K562 (cell line): ENCODE measurements around the gene ITPK1. TPM values are rescaled to one million over a fixed set of nuclear protein-coding genes. Genes with fewer than 3 reads are reported as not detected.
A peak's percentile ranks its signal among the peaks of the same experiment; 100 is the strongest.

Experiments used
- C11orf30 ChIP-seq: fragments of 450-650 bp; IDR thresholded peaks from 2 replicates; pipeline ENCODE4 v1.6.1; 2016; ENCODE audit warnings: low read depth, mild to moderate bottlenecking
- CHAMP1 ChIP-seq: fragments of 450-650 bp; IDR thresholded peaks from 2 replicates; pipeline ENCODE4 v1.6.1; 2016; ENCODE audit warnings: mild to moderate bottlenecking
- CTBP1 ChIP-seq: fragments of 450-650 bp; IDR thresholded peaks from 2 replicates; pipeline ENCODE4 v1.6.1; 2016; ENCODE audit warnings: borderline replicate concordance
- CXXC5 ChIP-seq: fragments of 250-450 bp; sonication (Bioruptor Pico); IDR thresholded peaks from 2 replicates; pipeline ENCODE4 v1.8.0; 2022; ENCODE audit warnings: inconsistent platforms, mild to moderate bottlenecking, moderate library complexity
- ELK1 ChIP-seq: sonication (generic); formaldehyde crosslinking; IDR thresholded peaks from 2 replicates; pipeline ENCODE4 v1.8.1; 2022; ENCODE audit warnings: missing genetic modification reagents
- ESRRB ChIP-seq: fragments of 250-450 bp; sonication (Bioruptor Pico); IDR thresholded peaks from 2 replicates; pipeline ENCODE4 v1.5.0; 2020; ENCODE audit warnings: mild to moderate bottlenecking, moderate library complexity, borderline replicate concordance
- KDM5B ChIP-seq: fragments of 200-600 bp; sonication (generic); IDR thresholded peaks from 2 replicates; pipeline ENCODE4 v1.6.1; 2012; ENCODE audit warnings: low read depth, mild to moderate bottlenecking, moderate library complexity, low read length, control low read depth, inconsistent platforms; ENCODE audit not compliant: insufficient replicate concordance
- MAX ChIP-seq: sonication (generic); formaldehyde crosslinking; IDR thresholded peaks from 2 replicates; pipeline ENCODE4 v1.9.0; 2022; ENCODE audit warnings: mild to moderate bottlenecking, missing genetic modification reagents
- PHF8 ChIP-seq: fragments of 200-600 bp; sonication (generic); IDR thresholded peaks from 2 replicates; pipeline ENCODE4 v1.6.1; 2012; ENCODE audit warnings: mixed run types, mild to moderate bottlenecking, inconsistent platforms, low read length, moderate library complexity, borderline replicate concordance
- RB1 ChIP-seq: fragments of 450-650 bp; IDR thresholded peaks from 2 replicates; pipeline ENCODE4 v1.6.1; 2017; ENCODE audit warnings: low read depth, mild to moderate bottlenecking
- RBFOX2 ChIP-seq: fragments of 200-400 bp; formaldehyde crosslinking; IDR thresholded peaks from 2 replicates; pipeline ENCODE4 v1.6.1; 2017; ENCODE audit warnings: low read depth, mild to moderate bottlenecking, low read length, moderate library complexity
- SMAD2 ChIP-seq: fragments of 150-350 bp; IDR thresholded peaks from 2 replicates; pipeline ENCODE4 v1.6.1; 2014; ENCODE audit warnings: low read depth, mild to moderate bottlenecking, low read length
- SMARCB1 ChIP-seq: IDR thresholded peaks from 2 replicates; pipeline ENCODE4 v1.6.1; 2011; ENCODE audit warnings: improper control_type of control experiment, low read depth; ENCODE audit not compliant: insufficient read length
- SPI1 ChIP-seq: IDR thresholded peaks from 2 replicates; pipeline ENCODE4 v1.6.1; 2011; ENCODE audit warnings: low read depth, low read length, control low read depth, borderline replicate concordance
- TARDBP ChIP-seq: fragments of 450-650 bp; IDR thresholded peaks from 2 replicates; pipeline ENCODE4 v1.6.1; 2016
- TOE1 ChIP-seq, 2 experiments: fragments of 450-650 bp in 1 of 2; sonication (generic) in 1 of 2; formaldehyde crosslinking in 1 of 2; IDR thresholded peaks; 2 replicates each; pipeline versions ENCODE4 v1.7.1 to v1.8.0; 2016 to 2022; ENCODE audit warnings: borderline replicate concordance in 2 of 2, mild to moderate bottlenecking in 2 of 2, antibody characterized with exemption in 1 of 2, inconsistent platforms in 1 of 2, low read depth in 1 of 2, missing genetic modification reagents in 1 of 2, moderate library complexity in 1 of 2
- UBTF ChIP-seq, 2 experiments: IDR thresholded peaks; 2 replicates each; pipeline ENCODE4 v1.6.1; 2012; ENCODE audit warnings: improper control_type of control experiment in 2 of 2, low read depth in 2 of 2, low read length in 2 of 2, borderline replicate concordance in 1 of 2
- ZFP36 ChIP-seq: fragments of 150-350 bp; IDR thresholded peaks from 2 replicates; pipeline ENCODE4 v1.6.1; 2018; ENCODE audit warnings: low read length, low read depth; ENCODE audit not compliant: partially characterized antibody
- ZNF165 ChIP-seq: fragments of 250-450 bp; sonication (Bioruptor Pico); IDR thresholded peaks from 2 replicates; pipeline ENCODE4 v1.4.0; 2020; ENCODE audit warnings: borderline replicate concordance
- ZNF175 ChIP-seq: fragments of 200-800 bp; sonication (Bioruptor generic); IDR thresholded peaks from 2 replicates; pipeline ENCODE4 v1.6.1; 2016; ENCODE audit warnings: low read depth, mild to moderate bottlenecking, missing genetic modification characterization, missing compliant biosample characterization
- ZNF780A ChIP-seq: fragments of 250-450 bp; sonication (Bioruptor Pico); IDR thresholded peaks from 2 replicates; pipeline ENCODE4 v1.5.0; 2021; ENCODE audit warnings: mild to moderate bottlenecking
- polyA plus RNA-seq, 8 experiments: library from polyadenylated mRNA; depleted of rRNA in 4 of 8; stranded (reverse) in 5 of 8; unstranded in 3 of 8; fragments of >200 nt; fragmentation: Nextera tagmentation in 2 of 8; fragmentation: Illumina TruSeq in 1 of 8; extraction: Ambion mirVana in 2 of 8; extraction: Trizol in 1 of 8; gene quantifications; 2 replicates each; pipeline versions ENCODE4 v1.2.1 to v1.2.3, GENCODE V29; 2011 to 2014; ENCODE audit warnings: inconsistent platforms in 1 of 8, missing spikeins in 1 of 8
- total RNA-seq, 7 experiments: library from RNA; depleted of rRNA in 6 of 7; stranded (reverse); fragments of >200 nt in 6 of 7; fragmentation: Illumina TruSeq in 2 of 7; extraction: Trizol in 2 of 7; gene quantifications; 2 replicates each; pipeline versions ENCODE4 v1.2.1 to v1.2.3, GENCODE V29; 2011 to 2021; ENCODE audit warnings: low replicate concordance in 1 of 7

ITPK1 gene
- total and polyA plus RNA-seq, 9 of the 15 experiments (the other 6 are each of a cell fraction or from before 2014, with no cell fraction given), result 1.2 to 39.2 (median 23.0) TPM

GRCh38 chr14:93115069-93115820, 480 bp downstream of the ITPK1 start (continued):
- TF ChIP-seq ZNF175, result 0 out of 2 replicates have a peak, but pooled peaks have one; percentile 21
- TF ChIP-seq TOE1 (IDR thresholded peaks at IDR 0.05; ENCODE audit: borderline replicate concordance), result no peak
- no peak for TF ChIP-seq TOE1 (CRISPR knock-in tag; IDR thresholded peaks at IDR 0.05; ENCODE audit: borderline replicate concordance, low read depth)
- no peak for TF ChIP-seq ZNF780A (CRISPR knock-in tag)
- no peak for TF ChIP-seq ZFP36
- peak; percentile 53; the same call in 1 of the 2 replicates for TF ChIP-seq PHF8
- peak; percentile 31 for TF ChIP-seq CXXC5
- no peak for TF ChIP-seq TARDBP
- no peak for TF ChIP-seq CHAMP1
- no peak for TF ChIP-seq C11orf30
- peak; percentile 51 for TF ChIP-seq RBFOX2
- TF ChIP-seq ZNF165 (CRISPR knock-in tag), result no peak
- TF ChIP-seq SMAD2, result no peak
- peak; percentile 16 to 45; a peak in 1 of 4 replicates for TF ChIP-seq UBTF (IDR thresholded peaks at IDR 0.05; ENCODE audit: borderline replicate concordance in 1 of 2, low read depth in 2 of 2, low read length in 2 of 2)
- no peak for TF ChIP-seq SMARCB1
- peak; percentile 47 for TF ChIP-seq KDM5B
- no peak for TF ChIP-seq SPI1
- TF ChIP-seq ELK1 (CRISPR knock-in tag), result no peak
- peak; percentile 77 for TF ChIP-seq CTBP1
- 0 out of 2 replicates have a peak, but pooled peaks have one; percentile 1 for TF ChIP-seq MAX (CRISPR knock-in tag)
- no peak for TF ChIP-seq ESRRB (CRISPR knock-in tag)
- peak; percentile 52; the same call in 1 of the 2 replicates for TF ChIP-seq RB1
